ENCODE results near the gene TMEM53.

The TMEM53 gene

GRCh38 chr1:44641126-44642102 is 32.9 kb downstream of the TMEM53 start:
- Histone ChIP-seq H3K9me3 (replicated peaks in 1 of 11) (no peaks in the 10 kb centered on the region), H3K9ac (peak overlapping the region in 1 of 11 experiments; percentile 16; a peak in 1 of 22 replicates), H3K4me1 (peaks cover 0 to 8% (median 6%) of the 10 kb centered on the region in 10 experiments; a peak in 14 of 20 replicates), H3K4me2 (no peak overlapping the region), H3K27ac (no peak overlapping the region), H3K4me3 (no peak overlapping the region), H3K36me3 (peaks cover 100% of the 10 kb centered on the region in 11 experiments), H3K27me3 (no peaks in the 10 kb centered on the region), H4K20me1 (peaks cover 49 to 100% (median 99%) of the 10 kb centered on the region in 11 experiments; a peak in 21 of 22 replicates)
- TF ChIP-seq Cebpa-rat (IDR thresholded peaks at IDR 0.05) = no peak

- TF ChIP-seq Cebpa-rat (IDR thresholded peaks at IDR 0.05) = no peak
- Histone ChIP-seq H4K20me1 (peaks cover 60 to 100% (median 100%) of the 10 kb centered on the region in 11 experiments; a peak in 21 of 22 replicates), H3K4me2 (no peak overlapping the region), H3K36me3 (peaks cover 100% of the 10 kb centered on the region in 11 experiments), H3K27me3 (no peaks in the 10 kb centered on the region), H3K27ac (no peak overlapping the region), H3K9me3 (replicated peaks in 1 of 11) (no peaks in the 10 kb centered on the region), H3K4me3 (no peak overlapping the region), H3K9ac (no peak overlapping the region), H3K4me1 (peaks cover 0 to 19% (median 17%) of the 10 kb centered on the region in 10 experiments; a peak in 17 of 20 replicates)
Observed at GRCh38 chr1:44640200-44640853, 34.0 kb downstream of the TMEM53 start.

- Histone ChIP-seq H3K4me3 (no peak overlapping the region), H3K9me3 (replicated peaks in 1 of 11) (no peaks in the 10 kb centered on the region), H3K4me2 (no peak overlapping the region), H3K36me3 (peaks cover 99 to 100% (median 100%) of the 10 kb centered on the region in 11 experiments), H3K27me3 (no peaks in the 10 kb centered on the region), H3K27ac (no peak overlapping the region), H3K9ac (peak overlapping the region in 2 of 11 experiments; percentile 4 to 24; a peak in 2 of 22 replicates), H4K20me1 (peaks cover 66 to 100% (median 100%) of the 10 kb centered on the region in 11 experiments; a peak in 21 of 22 replicates), H3K4me1 (peaks cover 23 to 44% (median 41%) of the 10 kb centered on the region in 10 experiments)
- TF ChIP-seq Cebpa-rat (IDR thresholded peaks at IDR 0.05) = no peak
Observed at GRCh38 chr1:44637702-44638411, 36.4 kb downstream of the TMEM53 start.

- H3K9ac ChIP-seq = peak overlapping the region in 8 of 11 experiments; percentile 24 to 68 (median 46); a peak in 13 of 22 replicates
- H3K4me1 ChIP-seq = peaks cover 27 to 49% (median 46%) of the 10 kb centered on the region in 10 experiments
- no peaks in the 10 kb centered on the region for H3K9me3 ChIP-seq (replicated peaks in 1 of 11)
- peak overlapping the region in 5 of 11 experiments; percentile 24 to 56 (median 53); a peak in 8 of 22 replicates for H3K27ac ChIP-seq
- H3K27me3 ChIP-seq = no peaks in the 10 kb centered on the region
- no peak overlapping the region for H3K4me3 ChIP-seq
- peak overlapping the region in 7 of 11 experiments; percentile 19 to 96 (median 86); a peak in 13 of 22 replicates for H3K4me2 ChIP-seq
- TF ChIP-seq Cebpa-rat (IDR thresholded peaks at IDR 0.05) = no peak
- H4K20me1 ChIP-seq = peaks cover 66 to 96% (median 93%) of the 10 kb centered on the region in 11 experiments; a peak in 21 of 22 replicates
- H3K36me3 ChIP-seq = peaks cover 90 to 93% (median 92%) of the 10 kb centered on the region in 11 experiments
Observed at GRCh38 chr1:44636688-44637598, 37.3 kb downstream of the TMEM53 start.

- Histone ChIP-seq H3K9ac (peak overlapping the region in 9 of 11 experiments; percentile 2 to 68 (median 36); a peak in 12 of 22 replicates), H3K27ac (peak overlapping the region in 5 of 11 experiments; percentile 24 to 56 (median 53); a peak in 8 of 22 replicates)
Observed at GRCh38 chr1:44636083-44636687, 38.1 kb downstream of the TMEM53 start.

GRCh38 chr1:44635439-44635838 is 38.8 kb downstream of the TMEM53 start:
- H3K9ac ChIP-seq = peak overlapping the region in 8 of 11 experiments; percentile 1 to 68 (median 32); a peak in 11 of 22 replicates
- H3K4me2 ChIP-seq = peak overlapping the region in 9 of 11 experiments; percentile 19 to 96 (median 87); a peak in 16 of 22 replicates
- no peak for TF ChIP-seq Cebpa-rat (IDR thresholded peaks at IDR 0.05)
- peaks cover 75 to 78% (median 77%) of the 10 kb centered on the region in 11 experiments for H3K36me3 ChIP-seq
- H3K27me3 ChIP-seq = no peaks in the 10 kb centered on the region
- H4K20me1 ChIP-seq = peaks cover 58 to 81% (median 78%) of the 10 kb centered on the region in 11 experiments; a peak in 21 of 22 replicates
- no peak overlapping the region for H3K4me3 ChIP-seq
- H3K27ac ChIP-seq = peak overlapping the region in 2 of 11 experiments; percentile 40 to 56; a peak in 3 of 22 replicates
- H3K9me3 ChIP-seq (replicated peaks in 1 of 11) = no peaks in the 10 kb centered on the region
- H3K4me1 ChIP-seq = peaks cover 34 to 58% (median 47%) of the 10 kb centered on the region in 10 experiments

More at GRCh38 chr1:44636083-44636687, 38.1 kb downstream of the TMEM53 start:
- H4K20me1 ChIP-seq = peaks cover 62 to 89% (median 85%) of the 10 kb centered on the region in 11 experiments; a peak in 21 of 22 replicates
- peak overlapping the region in 8 of 11 experiments; percentile 13 to 96 (median 76); a peak in 15 of 22 replicates for H3K4me2 ChIP-seq
- H3K4me1 ChIP-seq = peaks cover 30 to 52% (median 47%) of the 10 kb centered on the region in 10 experiments
- H3K9me3 ChIP-seq (replicated peaks in 1 of 11) = no peaks in the 10 kb centered on the region
- H3K27me3 ChIP-seq = no peaks in the 10 kb centered on the region
- TF ChIP-seq Cebpa-rat (IDR thresholded peaks at IDR 0.05) = no peak
- H3K4me3 ChIP-seq = no peak overlapping the region
- H3K36me3 ChIP-seq = peaks cover 83 to 86% (median 85%) of the 10 kb centered on the region in 11 experiments
